ENCODE measurements around the gene SFN. TPM values are rescaled to one million over a fixed set of nuclear protein-coding genes. Genes with fewer than 3 reads are reported as not detected.

Gene SFN
- total RNA-seq, 2 donors from 2014 or later = 239 to 253 TPM

- no peak for DNase-seq
- peaks cover 15% of the 10 kb centered on the region for H3K36me3 ChIP-seq
- H3K9ac ChIP-seq (ENCODE audit: low read depth in 2 of 2, low read length in 2 of 2) = no peak overlapping the region
- H3K27ac ChIP-seq = no peak overlapping the region
- no peak overlapping the region for H3K4me3 ChIP-seq
- intact Hi-C loops (cut with DNase I) = loop anchor here (2.0 kb wide), 1 partner anchor 26 kb away; no protein-coding TSS in a partner anchor
- peaks cover 22% of the 10 kb centered on the region for H3K4me1 ChIP-seq
- H3K27me3 ChIP-seq = no peaks in the 10 kb centered on the region
- no peaks in the 10 kb centered on the region for H3K9me3 ChIP-seq
- no peak for TF ChIP-seq CTCF (IDR thresholded peaks at IDR 0.05)
These were observed 10.2 kb upstream of the SFN start for GRCh38 chr1:26852701-26853100.

GRCh38 chr1:26853156-26853555, 9.8 kb upstream of the SFN start:
- Histone ChIP-seq H3K9me3 (no peaks in the 10 kb centered on the region), H3K27ac (no peak overlapping the region), H3K27me3 (no peaks in the 10 kb centered on the region), H3K4me3 (no peak overlapping the region), H3K36me3 (peaks cover 15% of the 10 kb centered on the region), H3K9ac (ENCODE audit: low read depth in 2 of 2, low read length in 2 of 2) (peak overlapping the region in 1 of 2 donors; percentile 9), H3K4me1 (peaks cover 22% of the 10 kb centered on the region)
- intact Hi-C loops (cut with DNase I) = loop anchor here (2.0 kb wide), 1 partner anchor 26 kb away; no protein-coding TSS in a partner anchor
- peak; percentile 97 for DNase-seq
- peak; percentile 81 for TF ChIP-seq CTCF (IDR thresholded peaks at IDR 0.05)

GRCh38 chr1:26853600-26853999, 9.3 kb upstream of the SFN start:
- intact Hi-C loops (cut with DNase I) = loop anchor here (2.0 kb wide), 1 partner anchor 25 kb away; no protein-coding TSS in a partner anchor
- H3K9me3 ChIP-seq = no peaks in the 10 kb centered on the region
- H3K4me1 ChIP-seq = peaks cover 22% of the 10 kb centered on the region
- H3K27ac ChIP-seq = no peak overlapping the region
- H3K4me3 ChIP-seq = no peak overlapping the region
- peak overlapping the region in 1 of 2 donors; percentile 9 for H3K9ac ChIP-seq (ENCODE audit: low read depth in 2 of 2, low read length in 2 of 2)
- TF ChIP-seq CTCF (IDR thresholded peaks at IDR 0.05) = no peak
- peaks cover 15% of the 10 kb centered on the region for H3K36me3 ChIP-seq
- no peak for DNase-seq
- H3K27me3 ChIP-seq = no peaks in the 10 kb centered on the region

- Histone ChIP-seq H3K4me1 (peaks cover 13% of the 10 kb centered on the region), H3K27me3 (no peaks in the 10 kb centered on the region), H3K4me3 (no peak overlapping the region), H3K9ac (ENCODE audit: low read depth in 2 of 2, low read length in 2 of 2) (peak overlapping the region in 1 of 2 donors; percentile 3), H3K36me3 (peaks cover 15% of the 10 kb centered on the region), H3K9me3 (no peaks in the 10 kb centered on the region), H3K27ac (peak overlapping the region; percentile 37)
- DNase-seq = peak; percentile 88
- TF ChIP-seq CTCF (IDR thresholded peaks at IDR 0.05) = no peak
- intact Hi-C loops (cut with DNase I) = no loop called here
These were observed 8.0 kb upstream of the SFN start for GRCh38 chr1:26854906-26855305.

GRCh38 chr1:26855636-26856035, 7.3 kb upstream of the SFN start:
- H3K9ac ChIP-seq (ENCODE audit: low read depth in 2 of 2, low read length in 2 of 2) = peak overlapping the region in 1 of 2 donors; percentile 3
- no peak overlapping the region for H3K4me3 ChIP-seq
- no peak for TF ChIP-seq CTCF (IDR thresholded peaks at IDR 0.05)
- peaks cover 15% of the 10 kb centered on the region for H3K36me3 ChIP-seq
- H3K9me3 ChIP-seq = no peaks in the 10 kb centered on the region
- H3K27me3 ChIP-seq = no peaks in the 10 kb centered on the region
- H3K27ac ChIP-seq = no peak overlapping the region
- intact Hi-C loops (cut with DNase I) = no loop called here
- DNase-seq = no peak
- H3K4me1 ChIP-seq = peaks cover 11% of the 10 kb centered on the region

All from colonic mucosa (tissue), 4 donors.